HG02571 (cell line): ENCODE data around the gene NRG4.
A peak's percentile ranks its signal among the peaks of the same experiment; 100 is the strongest.
"Not testable (repeated sequence)": the region's sequence is repeated elsewhere in the genome, so short reads cannot be mapped to it uniquely, and the experiment has no call there.

Experiments used
- ATAC-seq: cut with Tn5 transposase; IDR thresholded peaks from one replicate; pipeline ENCODE4 v1.9.1; 2021; ENCODE audit warnings: mild to moderate bottlenecking, moderate library complexity; ENCODE audit not compliant: unreplicated experiment

The NRG4 gene

DNA sequence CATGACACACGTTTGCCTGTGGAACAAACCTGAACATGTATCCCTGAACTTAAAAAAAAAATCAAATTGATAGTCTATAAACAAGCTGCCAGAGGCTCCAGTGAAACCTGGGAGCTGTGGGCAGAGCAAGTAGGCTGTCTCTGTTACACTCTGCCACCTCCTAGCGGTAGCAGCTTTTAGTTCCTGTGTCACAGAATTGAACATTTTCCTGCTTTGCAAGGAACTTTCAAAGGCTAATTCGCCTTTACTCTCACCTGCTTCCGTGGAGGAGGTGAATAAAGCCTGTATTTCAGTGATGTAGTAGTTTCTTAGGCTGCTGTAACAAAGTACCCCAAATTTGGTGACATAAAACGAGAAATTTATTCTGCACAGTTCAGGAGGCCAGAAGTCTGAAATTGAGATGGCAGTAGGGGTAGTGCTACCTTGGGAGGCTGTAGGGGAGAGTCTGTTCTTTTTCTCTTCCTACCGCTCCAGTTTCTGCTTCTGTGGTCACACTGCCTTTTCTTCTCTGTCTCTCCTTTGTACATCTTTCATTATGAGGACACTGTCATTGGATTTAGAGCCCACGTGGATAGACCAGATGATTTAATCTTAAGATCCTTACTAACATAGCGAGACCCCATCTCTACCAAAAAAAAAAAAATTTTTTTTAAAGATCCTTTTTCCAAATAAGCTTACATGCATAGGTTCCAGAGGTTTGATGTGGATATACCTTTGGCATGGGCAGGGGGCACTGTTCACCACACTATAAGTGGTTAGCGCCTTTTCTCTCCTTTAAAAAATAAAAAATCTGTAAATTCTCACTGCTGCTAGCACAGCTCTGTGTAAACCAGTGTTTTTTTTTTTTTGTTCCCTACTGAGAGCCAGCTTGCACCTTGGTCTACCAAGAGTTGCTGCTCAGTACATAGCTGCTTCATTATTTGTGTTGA is 83.3 kb downstream of the NRG4 start:
- no peak for ATAC-seq

- ATAC-seq = no peak
Observed at GRCh38 chr15:75927601-75928000, 84.6 kb downstream of the NRG4 start.

- no peak for ATAC-seq
Observed at GRCh38 chr15:75926931-75927330, 85.3 kb downstream of the NRG4 start.

DNA sequence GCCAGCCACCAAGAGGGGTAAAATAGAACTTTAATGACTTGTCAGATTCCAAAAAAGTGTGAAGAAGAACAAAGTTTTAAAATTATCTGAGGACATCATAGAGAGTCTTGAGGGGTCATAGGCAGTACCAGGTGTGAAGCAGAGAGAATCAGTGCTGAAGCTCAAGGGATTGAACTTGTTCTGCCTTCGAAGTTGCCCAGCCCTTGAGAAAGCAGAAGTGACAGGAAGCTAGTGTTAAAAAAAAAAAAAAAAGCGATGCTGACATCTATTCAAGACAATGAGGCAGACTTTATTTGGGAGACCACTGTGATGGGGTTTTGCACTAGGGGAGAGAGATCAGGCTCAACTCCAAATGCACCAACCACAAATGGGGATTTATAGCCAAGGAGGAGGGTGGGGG is 86.8 kb downstream of the NRG4 start:
- ATAC-seq = no peak

- no peak for ATAC-seq
Observed at GRCh38 chr15:75924576-75924975, 87.6 kb downstream of the NRG4 start.

GRCh38 chr15:75923756-75924155 is 88.5 kb downstream of the NRG4 start:
- ATAC-seq = no peak

GRCh38 chr15:75921732-75922703 is 90.2 kb downstream of the NRG4 start:
- no peak for ATAC-seq

- no peak for ATAC-seq
Observed at GRCh38 chr15:75920079-75920478, 92.1 kb downstream of the NRG4 start.

DNA sequence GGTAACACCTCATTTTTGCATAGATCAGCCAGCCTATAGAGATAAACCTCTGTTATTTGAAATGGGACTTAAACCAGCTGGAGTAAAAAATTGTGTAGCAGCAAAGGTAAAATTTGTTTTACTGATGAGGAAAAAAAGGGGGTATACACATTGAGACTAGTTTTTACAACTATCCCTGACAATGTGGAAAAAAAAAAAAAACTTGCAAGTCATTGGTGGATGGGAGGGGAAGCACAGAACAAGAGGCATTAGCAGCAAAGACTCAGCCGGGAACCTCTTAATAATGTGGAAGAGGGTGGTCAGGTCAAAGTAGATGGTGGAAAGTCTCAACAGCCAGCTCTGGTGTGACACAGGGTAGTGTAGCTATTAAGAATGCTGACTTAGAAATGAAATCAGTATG is 94.1 kb downstream of the NRG4 start:
- ATAC-seq = no peak

DNA sequence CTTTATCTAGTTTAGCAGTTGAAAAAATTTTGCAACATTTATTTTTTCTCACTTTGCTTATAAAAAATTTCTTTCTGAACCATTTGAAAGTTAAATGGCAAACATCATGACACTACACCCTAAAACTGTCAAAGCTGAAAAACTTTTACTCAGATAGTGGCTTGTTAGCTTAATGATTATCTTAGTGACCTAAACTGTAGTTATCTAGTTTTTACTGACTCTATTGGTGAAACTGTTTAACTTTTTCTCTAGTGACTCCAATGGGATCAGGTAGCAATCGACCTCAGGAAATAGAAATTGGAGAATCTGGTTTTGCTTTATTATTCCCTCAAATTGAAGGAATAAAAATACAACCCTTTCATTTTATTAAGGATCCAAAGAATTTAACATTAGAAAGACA is 95.2 kb downstream of the NRG4 start:
- no peak for ATAC-seq

- not testable (repeated sequence) for ATAC-seq
Observed at GRCh38 chr15:75910355-75910754, 101.9 kb downstream of the NRG4 start.

GRCh38 chr15:75905231-75905630 is 107.0 kb downstream of the NRG4 start:
- ATAC-seq = no peak

GRCh38 chr15:75903331-75904239 is 108.6 kb downstream of the NRG4 start, which contains the start of gene FBXO22:
Gene FBXO22, plus strand, starts transcription at chr15:75903878. Its CDS starts 86 bp downstream, at chr15:75903964.
- ATAC-seq = peak; percentile 94

GRCh38 chr15:75902129-75902557 is 110.1 kb downstream of the NRG4 start:
- ATAC-seq = no peak

- ATAC-seq = no peak
Observed at GRCh38 chr15:75900577-75900976, 111.6 kb downstream of the NRG4 start.

DNA sequence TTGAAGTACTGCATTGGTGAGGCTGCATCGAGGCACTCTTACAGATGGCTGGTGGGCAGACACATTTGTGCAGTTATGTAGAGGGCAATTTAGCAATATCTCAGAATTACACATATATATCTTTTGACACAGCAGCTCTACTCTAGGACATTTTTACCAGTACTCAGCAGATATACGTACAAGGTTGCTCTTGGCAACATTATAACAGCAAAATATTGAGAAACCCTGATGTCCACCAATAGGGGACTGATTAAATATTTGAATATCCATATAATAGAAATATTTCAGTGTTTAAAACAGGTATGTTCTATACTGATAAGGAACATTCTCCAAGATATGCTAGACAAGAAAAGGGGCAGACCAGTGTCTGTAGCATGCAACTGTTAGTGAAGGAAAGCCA is 116.5 kb downstream of the NRG4 start:
- ATAC-seq = no peak

- ATAC-seq = no peak
Observed at GRCh38 chr15:75891895-75892294, 120.3 kb downstream of the NRG4 start.
